Breast epithelium (tissue), 4 donors: ENCODE data around the gene CHST5. TPM values are rescaled to one million over a fixed set of nuclear protein-coding genes. Genes with fewer than 3 reads are reported as not detected.
"Not testable (repeated sequence)": the region's sequence is repeated elsewhere in the genome, so short reads cannot be mapped to it uniquely, and the experiment has no call there.

ENCODE experiments used
- DNase-seq, 2 donors: peaks; one replicate each; pipeline ENCODE4 v3.0.0-alpha.2; 2019; ENCODE audit warnings: low spot score in 2 of 2
- H3K27ac ChIP-seq, 2 donors: fragments of 200-600 bp; sonication (generic) in 1 of 2; one replicate each; pipeline ENCODE4 v1.5.1; 2016 to 2019; ENCODE audit warnings: mild to moderate bottlenecking in 1 of 2
- H3K27me3 ChIP-seq, 2 donors: fragments of 200-600 bp; sonication (generic) in 1 of 2; one replicate each; pipeline versions ENCODE4 v1.5.1 to v1.6.0; 2017 to 2019; ENCODE audit warnings: control low read depth in 1 of 2, mild to moderate bottlenecking in 1 of 2
- H3K36me3 ChIP-seq: fragments of 200-600 bp; one replicate; pipeline ENCODE4 v1.5.1; 2019
- H3K4me1 ChIP-seq, 2 donors: fragments of 200-600 bp; sonication (generic); one replicate each; pipeline ENCODE4 v1.5.1; 2016 to 2019; ENCODE audit warnings: control low read depth in 1 of 2
- H3K4me3 ChIP-seq, 3 donors: fragments of 200-600 bp; sonication (generic); 1 replicate in 2 of 3; 2 replicates in 1 of 3; pipeline ENCODE4 v1.5.1; 2016 to 2019; ENCODE audit warnings: mild to moderate bottlenecking in 3 of 3, moderate library complexity in 2 of 3
- H3K9me3 ChIP-seq, 2 donors: fragments of 200-600 bp; sonication (generic) in 1 of 2; one replicate each; pipeline ENCODE4 v1.5.1; 2016 to 2019; ENCODE audit warnings: control low read depth in 1 of 2
- CTCF ChIP-seq, 3 donors: fragments of 450-650 bp; IDR thresholded peaks; one replicate each; pipeline ENCODE4 v1.5.1; 2016 to 2017; ENCODE audit warnings: antibody characterized with exemption in 3 of 3, mild to moderate bottlenecking in 3 of 3, moderate library complexity in 3 of 3
- POLR2A ChIP-seq: fragments of 450-650 bp; IDR thresholded peaks from one replicate; pipeline ENCODE4 v1.6.1; 2016; ENCODE audit warnings: antibody characterized with exemption, mild to moderate bottlenecking, moderate library complexity
- POLR2AphosphoS5 ChIP-seq, 3 donors: sonication (generic); formaldehyde crosslinking; IDR thresholded peaks; one replicate each; pipeline ENCODE4 v1.6.1; 2017; ENCODE audit warnings: antibody characterized with exemption in 3 of 3
- intact Hi-C: fragments of 100-400 bp; cut with DNase I; formaldehyde crosslinking; loops from one replicate; pipeline ENCODE4 v1.15.1; 2023; ENCODE audit warnings: low total_unique reads
- total RNA-seq, 3 donors: library from RNA; depleted of rRNA; stranded (reverse); fragments of >200 nt; gene quantifications; one replicate each; pipeline ENCODE4 v1.1.0, GENCODE V29; 2016

The CHST5 gene
- total RNA-seq, 3 donors from 2014 or later = 0.15 to 0.33 TPM; not detected in 1

GRCh38 chr16:75526032-75526790, 9.7 kb downstream of the CHST5 start:
- no peak overlapping the region for H3K4me3 ChIP-seq
- H3K4me1 ChIP-seq = no peaks in the 10 kb centered on the region
- DNase-seq = no peak
- TF ChIP-seq CTCF (IDR thresholded peaks at IDR 0.05) = no peak
- TF ChIP-seq POLR2AphosphoS5 (IDR thresholded peaks at IDR 0.05) = no peak
- TF ChIP-seq POLR2A = no peak
- H3K36me3 ChIP-seq = no peaks in the 10 kb centered on the region
- intact Hi-C loops = no loop called here
- no peaks in the 10 kb centered on the region for H3K27me3 ChIP-seq
- no peak overlapping the region for H3K27ac ChIP-seq
- no peaks in the 10 kb centered on the region for H3K9me3 ChIP-seq

DNA sequence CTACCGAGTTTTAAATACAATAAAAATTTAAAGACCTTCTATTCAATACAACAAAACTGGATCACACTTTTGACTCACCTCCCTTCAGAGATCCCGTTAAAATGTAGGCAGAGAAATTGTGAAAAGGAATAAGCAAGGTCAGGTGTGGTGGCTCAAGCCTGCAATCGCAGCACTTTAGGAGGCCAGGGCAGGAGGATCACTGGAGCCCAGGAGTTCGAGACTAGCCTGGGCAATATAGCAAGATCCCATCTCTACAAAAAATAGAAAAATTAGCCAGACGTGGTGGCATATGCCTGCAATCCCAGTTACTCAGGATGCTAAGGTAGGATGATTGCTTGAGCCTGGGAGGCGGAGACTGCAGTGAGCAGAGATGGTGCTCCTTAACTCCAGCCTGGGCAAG, 16.7 kb downstream of the CHST5 start:
- H3K27me3 ChIP-seq = no peaks in the 10 kb centered on the region
- H3K4me3 ChIP-seq = no peak overlapping the region
- no peak overlapping the region for H3K27ac ChIP-seq
- no peaks in the 10 kb centered on the region for H3K36me3 ChIP-seq
- H3K9me3 ChIP-seq = no peaks in the 10 kb centered on the region
- intact Hi-C loops = no loop called here
- DNase-seq = no peak
- no peak for TF ChIP-seq POLR2AphosphoS5 (IDR thresholded peaks at IDR 0.05)
- TF ChIP-seq POLR2A = no peak
- no peak for TF ChIP-seq CTCF (IDR thresholded peaks at IDR 0.05)
- no peaks in the 10 kb centered on the region for H3K4me1 ChIP-seq

- peak overlapping the region; percentile 71 to 89 (median 74) for H3K4me3 ChIP-seq
- intact Hi-C loops, H3K9me3 ChIP-seq, H3K4me1 ChIP-seq, H3K27me3 ChIP-seq, H3K36me3 ChIP-seq: not testable (repeated sequence)
- peak overlapping the region; percentile 92 to 94 for H3K27ac ChIP-seq
- peak in 1 of 2 donors; percentile 30 for DNase-seq
These were observed 19.5 kb downstream of the CHST5 start for GRCh38 chr16:75516189-75516966.

DNA sequence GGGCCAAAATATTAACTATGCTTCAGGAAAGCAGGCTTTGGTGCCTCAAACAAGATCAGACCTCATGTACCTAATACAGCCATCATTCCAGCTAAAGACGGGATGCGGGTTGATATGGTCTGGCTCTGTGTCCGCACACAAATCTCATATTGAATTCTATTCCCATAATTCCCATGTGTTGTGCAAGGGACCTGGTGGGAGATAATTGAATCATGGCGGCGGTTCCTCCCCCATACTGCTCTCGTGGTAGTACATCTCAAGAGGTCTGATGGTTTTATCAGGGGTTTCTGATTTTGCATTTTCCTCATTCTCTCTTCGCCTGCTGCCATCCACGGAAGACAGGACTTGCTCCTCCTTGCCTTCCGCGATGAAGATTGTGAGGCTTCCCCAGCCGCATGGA, 21.6 kb downstream of the CHST5 start:
- DNase-seq = no peak
- no peaks in the 10 kb centered on the region for H3K36me3 ChIP-seq
- intact Hi-C loops = no loop called here
- H3K27ac ChIP-seq = no peak overlapping the region
- TF ChIP-seq CTCF (IDR thresholded peaks at IDR 0.05) = no peak
- no peak for TF ChIP-seq POLR2A
- TF ChIP-seq POLR2AphosphoS5 (IDR thresholded peaks at IDR 0.05) = no peak
- no peaks in the 10 kb centered on the region for H3K4me1 ChIP-seq
- H3K4me3 ChIP-seq = no peak overlapping the region
- H3K27me3 ChIP-seq = no peaks in the 10 kb centered on the region
- H3K9me3 ChIP-seq = no peaks in the 10 kb centered on the region

DNA sequence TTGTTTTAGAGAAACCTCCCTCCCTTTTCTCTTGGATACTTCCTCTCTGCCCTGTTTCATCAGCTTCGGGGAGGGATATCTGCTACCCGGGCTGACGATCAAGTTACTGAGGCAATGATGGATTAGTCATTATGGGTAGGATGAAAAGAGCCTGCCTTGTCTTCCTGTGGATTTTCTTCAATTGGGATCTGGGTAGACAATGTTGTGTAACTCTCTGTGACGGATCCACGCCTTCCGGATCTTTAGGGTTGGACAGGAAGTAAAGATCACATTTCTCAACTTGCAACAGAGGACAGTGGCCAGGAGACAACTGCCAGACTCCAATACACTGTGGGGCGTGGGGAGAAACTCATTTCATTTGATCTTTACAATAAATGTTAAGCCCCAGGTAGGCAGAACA, 29.3 kb downstream of the CHST5 start:
- intact Hi-C loops = loop anchor here (10.0 kb wide), 1 partner anchor 708 kb away; no protein-coding TSS in a partner anchor
- peak in 1 of 2 donors; percentile 29 for DNase-seq
- Histone ChIP-seq H3K36me3 (no peaks in the 10 kb centered on the region), H3K27ac (peak overlapping the region in 1 of 2 donors; percentile 21), H3K4me3 (no peak overlapping the region), H3K27me3 (no peaks in the 10 kb centered on the region), H3K9me3 (no peaks in the 10 kb centered on the region), H3K4me1 (no peaks in the 10 kb centered on the region)
- TF ChIP-seq CTCF (IDR thresholded peaks at IDR 0.05) (no peak), POLR2A (no peak), POLR2AphosphoS5 (IDR thresholded peaks at IDR 0.05) (no peak)
